Glutamatergic neuron (in vitro differentiated cells): ENCODE results near the gene PTPRN2. TPM values are rescaled to one million over a fixed set of nuclear protein-coding genes. Genes with fewer than 3 reads are reported as not detected.

Experiments used
- DNase-seq: peaks from one replicate; pipeline ENCODE4 v3.0.0; 2022
- H3K27ac Mint-ChIP-seq: one replicate; pipeline ENCODE4 v1.8.0; 2020; ENCODE audit warnings: mild to moderate bottlenecking, mixed read lengths, inconsistent platforms; ENCODE audit not compliant: unreplicated experiment
- H3K27me3 Mint-ChIP-seq: one replicate; pipeline ENCODE4 v1.8.0; 2020; ENCODE audit warnings: mild to moderate bottlenecking, moderate library complexity, mixed read lengths, inconsistent platforms; ENCODE audit not compliant: unreplicated experiment
- H3K36me3 Mint-ChIP-seq: one replicate; pipeline ENCODE4 v1.8.0; 2020; ENCODE audit warnings: mild to moderate bottlenecking, mixed read lengths, inconsistent platforms; ENCODE audit not compliant: unreplicated experiment
- H3K4me1 Mint-ChIP-seq: one replicate; pipeline ENCODE4 v1.8.0; 2020; ENCODE audit warnings: mild to moderate bottlenecking, low read depth, mixed read lengths, inconsistent platforms; ENCODE audit not compliant: unreplicated experiment
- H3K4me3 Mint-ChIP-seq: one replicate; pipeline ENCODE4 v1.8.0; 2020; ENCODE audit warnings: mild to moderate bottlenecking, mixed read lengths, inconsistent platforms; ENCODE audit not compliant: unreplicated experiment
- H3K9me3 Mint-ChIP-seq: one replicate; pipeline ENCODE4 v1.8.0; 2020; ENCODE audit warnings: mild to moderate bottlenecking, moderate library complexity, mixed read lengths, inconsistent platforms; ENCODE audit not compliant: unreplicated experiment
- CTCF ChIP-seq: fragments of 200-600 bp; sonication (generic); IDR thresholded peaks from one replicate; pipeline ENCODE4 v1.5.0; 2021; ENCODE audit not compliant: partially characterized antibody, unreplicated experiment
- total RNA-seq: library from RNA; stranded (reverse); fragmentation: NEBNext Ultra II Directional; extraction: Animal tissue kit (Norgen Biotek cat#: 25700); gene quantifications from one replicate; pipeline ENCODE4 v1.2.1, GENCODE V29; 2021; ENCODE audit not compliant: unreplicated experiment

The PTPRN2 gene
- total RNA-seq, 1 donor from 2014 or later: 49.0 TPM

DNA sequence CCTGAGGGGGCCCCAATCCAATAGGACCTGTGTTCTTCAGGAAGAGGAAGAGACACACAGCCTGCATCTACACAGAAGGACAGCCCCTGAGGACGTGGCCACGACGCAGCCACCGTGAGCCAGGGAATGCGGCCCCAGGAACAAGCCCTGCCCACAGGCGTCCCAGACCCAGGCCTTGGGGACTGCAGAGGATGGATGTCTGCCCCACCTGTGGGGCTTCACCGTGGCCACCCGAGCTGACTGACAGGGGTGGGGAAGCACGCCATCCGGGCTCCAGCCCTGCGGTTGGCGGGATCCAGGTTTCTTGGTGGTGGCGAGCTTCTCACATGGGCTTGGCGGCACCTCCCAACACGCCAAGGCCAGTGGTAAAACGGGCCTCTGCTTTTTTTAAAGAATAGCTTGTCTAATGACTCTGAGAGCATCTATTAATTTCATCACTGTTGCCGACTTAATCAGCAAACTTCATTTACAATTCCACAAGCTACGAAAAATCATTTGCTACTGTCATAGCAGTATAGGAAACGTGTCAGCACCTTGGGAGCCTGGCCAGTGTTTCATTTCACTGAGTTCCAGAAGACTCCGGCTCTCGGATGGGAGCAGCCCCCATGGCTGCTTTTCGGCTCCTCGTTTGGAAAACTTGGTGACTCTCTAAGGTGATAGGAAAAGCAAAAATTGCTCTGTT lies 584.0 kb downstream of the PTPRN2 start:
- H3K9me3 Mint-ChIP-seq: peaks cover 6% of the 10 kb centered on the region

DNA sequence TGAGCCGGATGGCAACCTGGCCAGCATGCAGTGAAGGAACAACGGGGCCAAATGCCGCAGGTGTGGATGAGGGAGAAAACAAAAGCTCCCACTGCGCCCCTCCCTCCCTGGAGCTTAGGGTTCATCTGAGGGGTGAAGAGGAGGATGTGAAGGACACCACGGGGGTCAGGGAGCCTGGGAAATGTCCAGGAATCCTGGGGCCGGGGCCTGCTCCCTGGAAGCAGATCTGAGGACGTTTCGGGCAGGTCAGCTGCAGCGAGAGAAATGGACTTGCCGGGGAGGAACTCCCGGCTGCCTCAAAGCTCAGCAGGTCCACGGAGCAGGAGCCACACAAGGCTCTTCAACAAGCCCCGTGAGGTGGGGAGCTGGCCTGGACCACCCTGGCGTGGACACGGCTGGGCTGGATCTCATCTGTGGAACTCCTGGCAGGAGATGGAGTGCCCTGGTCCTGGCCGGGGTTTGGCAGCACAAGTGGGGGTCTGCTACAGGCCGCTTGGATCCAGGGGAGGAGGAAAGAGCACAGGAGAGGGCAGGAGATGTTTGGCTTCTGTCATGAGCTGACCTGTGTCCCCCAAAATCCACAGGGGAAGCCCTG lies 585.0 kb downstream of the PTPRN2 start:
- H3K4me3 Mint-ChIP-seq: no peak overlapping the region
- H3K27me3 Mint-ChIP-seq: peaks cover 2% of the 10 kb centered on the region
- H3K4me1 Mint-ChIP-seq: peaks cover 2% of the 10 kb centered on the region
- TF ChIP-seq CTCF: no peak
- H3K36me3 Mint-ChIP-seq: no peaks in the 10 kb centered on the region
- H3K27ac Mint-ChIP-seq: no peak overlapping the region
- DNase-seq: no peak
- peaks cover 6% of the 10 kb centered on the region for H3K9me3 Mint-ChIP-seq

More for the DNA sequence above, 584.0 kb downstream of the PTPRN2 start:
- H3K27me3 Mint-ChIP-seq: peaks cover 2% of the 10 kb centered on the region
- peaks cover 4% of the 10 kb centered on the region for H3K4me1 Mint-ChIP-seq
- H3K36me3 Mint-ChIP-seq: no peaks in the 10 kb centered on the region
- DNase-seq: no peak
- H3K27ac Mint-ChIP-seq: no peak overlapping the region
- no peak for TF ChIP-seq CTCF
- no peak overlapping the region for H3K4me3 Mint-ChIP-seq

DNA sequence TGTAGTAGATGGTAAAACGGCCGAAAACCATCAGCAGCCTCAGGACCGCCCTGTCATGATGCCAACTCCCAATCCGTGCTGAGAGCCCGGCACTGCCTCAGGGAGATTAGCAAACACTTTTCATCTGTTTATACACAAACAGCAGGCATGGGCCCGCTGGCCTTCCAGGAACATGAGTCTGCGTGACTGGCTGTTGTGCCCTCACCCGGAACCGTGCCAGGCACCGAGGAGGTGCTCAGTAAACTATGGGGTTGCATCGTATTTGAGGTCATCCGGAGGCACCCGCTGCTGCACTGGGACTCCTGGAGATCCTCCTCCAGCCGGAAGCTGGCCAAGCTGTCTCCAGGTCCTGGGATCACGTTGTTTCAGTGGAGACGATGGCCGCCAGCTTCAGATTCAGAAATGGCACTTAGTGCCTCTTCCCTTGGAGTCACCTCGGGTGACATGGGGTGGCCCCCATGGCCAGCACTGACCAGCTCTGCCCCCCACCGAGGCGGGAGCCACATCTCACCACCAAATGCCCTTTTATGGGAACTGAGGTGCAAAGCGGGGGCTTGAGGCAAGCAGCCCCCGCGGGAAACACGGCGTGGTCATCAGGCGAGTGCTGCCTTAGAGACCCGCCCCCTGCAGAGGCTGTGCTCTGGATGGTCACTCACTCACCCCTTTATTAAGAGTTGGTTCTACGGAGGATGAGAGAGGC lies 585.9 kb downstream of the PTPRN2 start:
- H3K9me3 Mint-ChIP-seq: peaks cover 4% of the 10 kb centered on the region
- H3K36me3 Mint-ChIP-seq: no peaks in the 10 kb centered on the region
- no peak overlapping the region for H3K4me3 Mint-ChIP-seq
- peaks cover 2% of the 10 kb centered on the region for H3K4me1 Mint-ChIP-seq
- TF ChIP-seq CTCF: no peak
- H3K27ac Mint-ChIP-seq: no peak overlapping the region
- H3K27me3 Mint-ChIP-seq: peaks cover 3% of the 10 kb centered on the region
- DNase-seq: no peak

DNA sequence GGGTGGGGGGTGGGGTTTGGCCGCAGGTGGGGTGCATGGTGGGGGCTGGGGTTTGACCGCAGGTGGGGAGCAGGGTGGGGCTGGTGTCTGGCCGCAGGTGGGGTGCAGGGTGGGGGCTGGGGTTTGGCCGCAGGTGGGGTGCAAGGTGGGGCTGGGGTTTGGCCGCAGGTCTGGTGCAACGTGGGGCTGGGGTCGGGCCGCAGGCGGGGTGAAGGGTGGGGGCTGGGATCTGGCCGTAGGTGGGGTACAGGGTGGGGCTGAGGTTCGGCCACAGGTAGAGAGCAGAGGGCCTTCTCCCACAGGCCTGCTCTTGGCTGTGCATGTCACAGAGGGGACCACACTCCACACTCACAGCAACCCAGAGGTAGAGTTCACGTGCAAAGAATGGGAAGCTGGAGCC lies 586.6 kb downstream of the PTPRN2 start:
- Mint-ChIP-seq H3K36me3 (no peaks in the 10 kb centered on the region), H3K4me3 (no peak overlapping the region), H3K27me3 (peaks cover 6% of the 10 kb centered on the region), H3K4me1 (peaks cover 5% of the 10 kb centered on the region), H3K27ac (no peak overlapping the region), H3K9me3 (peaks cover 9% of the 10 kb centered on the region)
- no peak for TF ChIP-seq CTCF
- no peak for DNase-seq

DNA sequence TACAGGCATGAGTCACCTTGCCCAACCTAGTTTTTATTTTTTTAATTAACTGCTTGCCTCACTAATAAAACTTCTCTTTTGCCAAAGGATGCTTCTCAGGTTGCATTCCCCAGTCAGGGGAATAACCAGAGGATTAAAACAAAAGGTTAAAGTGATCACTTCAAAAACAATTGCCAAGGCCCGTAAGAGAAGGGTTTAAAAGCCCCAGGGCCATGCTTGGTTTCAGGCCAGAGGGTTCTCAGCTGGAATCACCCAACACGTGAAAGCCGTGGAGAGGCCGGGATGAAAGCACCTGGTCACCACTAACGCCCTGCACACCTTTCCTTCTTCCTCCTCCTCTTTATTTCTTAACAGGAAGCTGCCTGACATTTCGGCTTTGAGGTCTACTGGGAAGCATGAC lies 587.5 kb downstream of the PTPRN2 start:
- Mint-ChIP-seq H3K36me3 (no peaks in the 10 kb centered on the region), H3K4me3 (no peak overlapping the region), H3K4me1 (peaks cover 5% of the 10 kb centered on the region), H3K27me3 (peaks cover 6% of the 10 kb centered on the region), H3K27ac (no peak overlapping the region), H3K9me3 (peaks cover 11% of the 10 kb centered on the region)
- TF ChIP-seq CTCF: no peak
- DNase-seq: no peak
